Muscle of leg (tissue), 11 donors: Measurements from ENCODE around the gene CCDC74A. TPM values are rescaled to one million over a fixed set of nuclear protein-coding genes. Genes with fewer than 3 reads are reported as not detected.
"Not testable (repeated sequence)": the region's sequence is repeated elsewhere in the genome, so short reads cannot be mapped to it uniquely, and the experiment has no call there.

Experiments used
- DNase-seq: peaks from one replicate; pipeline ENCODE4 v3.0.0; 2013
- H3K27ac ChIP-seq: one replicate; pipeline ENCODE4 v1.5.1; 2013; ENCODE audit warnings: mild to moderate bottlenecking, low read length, control low read depth
- H3K27me3 ChIP-seq: one replicate; pipeline ENCODE4 v1.6.1; 2013; ENCODE audit warnings: low read length; ENCODE audit not compliant: control insufficient read depth, insufficient read depth
- H3K36me3 ChIP-seq: one replicate; pipeline ENCODE4 v1.6.1; 2013; ENCODE audit warnings: low read length; ENCODE audit not compliant: control insufficient read depth, insufficient read depth
- H3K4me1 ChIP-seq: one replicate; pipeline ENCODE4 v1.6.1; 2013; ENCODE audit warnings: low read length; ENCODE audit not compliant: control insufficient read depth, insufficient read depth
- H3K4me3 ChIP-seq: one replicate; pipeline ENCODE4 v1.5.1; 2013; ENCODE audit warnings: low read length, control low read depth
- H3K9me3 ChIP-seq: replicated peaks from 2 replicates; pipeline ENCODE4 v1.6.1; 2013; ENCODE audit warnings: low read depth, low read length; ENCODE audit not compliant: control insufficient read depth
- WGBS: methylation state at CpG from one replicate; pipeline ENCODE4 v1.1.5; 2013; ENCODE audit warnings: missing lambda C conversion rate; ENCODE audit not compliant: insufficient coverage; 5-methylcytosine and 5-hydroxymethylcytosine counted together
- polyA plus RNA-seq, 8 donors: library from polyadenylated mRNA; unstranded; fragments of 120-200 nt; gene quantifications; one replicate each; pipeline versions ENCODE4 v1.2.1 to v1.2.3, GENCODE V29; 2013; ENCODE audit warnings: inconsistent platforms in 1 of 8, low replicate concordance in 1 of 8; ENCODE audit not compliant: insufficient read length in 8 of 8, insufficient read depth in 1 of 8
- total RNA-seq: library from RNA; stranded (reverse); fragments of 120-200 nt; gene quantifications from one replicate; pipeline ENCODE4 v1.2.4, GENCODE V29; 2013

Gene CCDC74A
- total and polyA plus RNA-seq, 9 donors, result 1.0 to 4.0 (median 2.5) TPM

DNA sequence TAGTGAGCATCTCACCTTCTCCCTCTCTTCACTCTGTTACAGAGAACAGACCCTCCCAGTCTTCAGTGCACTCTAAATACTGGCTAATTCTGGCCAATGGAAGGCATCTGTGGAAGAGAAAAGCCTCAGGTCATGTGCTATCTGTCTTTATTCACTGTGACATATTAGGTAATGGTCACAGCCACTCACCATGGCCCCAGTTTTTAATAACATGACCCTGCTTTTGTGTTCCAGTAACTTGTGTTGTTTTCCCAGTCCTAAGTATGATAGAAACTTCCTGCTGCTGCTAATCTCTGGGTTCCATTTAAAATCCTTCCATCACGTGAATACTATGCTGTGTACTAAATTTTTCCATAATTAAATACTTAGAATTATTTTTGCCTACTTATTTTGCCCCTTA, 40.7 kb downstream of the CCDC74A start:
- not testable (repeated sequence) for H3K9me3 ChIP-seq, H3K4me3 ChIP-seq, DNase-seq, H3K27me3 ChIP-seq, H3K27ac ChIP-seq, H3K4me1 ChIP-seq, H3K36me3 ChIP-seq
- WGBS, result no CpG with 5 or more reads among the region's 1 CpG

DNA sequence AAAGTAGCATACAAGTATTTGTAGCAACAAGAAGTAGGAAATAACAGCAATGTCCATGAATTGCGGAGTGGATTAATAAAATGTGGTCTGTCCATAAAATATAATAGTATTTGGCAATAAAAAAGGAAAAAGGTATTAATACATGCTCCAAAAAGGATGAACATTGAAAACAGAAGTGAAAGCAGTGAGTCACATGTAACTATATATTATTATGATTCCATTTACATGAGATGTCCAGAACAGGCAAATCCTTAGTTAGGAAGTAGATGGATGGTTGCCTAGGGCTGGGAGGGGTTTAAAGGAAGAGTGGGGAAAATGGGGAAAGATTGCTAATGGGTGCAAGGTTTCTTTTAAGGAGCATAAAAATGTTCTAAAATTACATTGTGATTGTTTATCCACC, 44.5 kb downstream of the CCDC74A start:
- Histone ChIP-seq H3K9me3 (no peaks in the 10 kb centered on the region), H3K27me3 (no peaks in the 10 kb centered on the region), H3K36me3 (no peaks in the 10 kb centered on the region), H3K27ac (no peak overlapping the region), H3K4me3 (no peak overlapping the region), H3K4me1 (no peaks in the 10 kb centered on the region)
- DNase-seq, result no peak
- WGBS, result no CpG with 5 or more reads among the region's 1 CpG

DNA sequence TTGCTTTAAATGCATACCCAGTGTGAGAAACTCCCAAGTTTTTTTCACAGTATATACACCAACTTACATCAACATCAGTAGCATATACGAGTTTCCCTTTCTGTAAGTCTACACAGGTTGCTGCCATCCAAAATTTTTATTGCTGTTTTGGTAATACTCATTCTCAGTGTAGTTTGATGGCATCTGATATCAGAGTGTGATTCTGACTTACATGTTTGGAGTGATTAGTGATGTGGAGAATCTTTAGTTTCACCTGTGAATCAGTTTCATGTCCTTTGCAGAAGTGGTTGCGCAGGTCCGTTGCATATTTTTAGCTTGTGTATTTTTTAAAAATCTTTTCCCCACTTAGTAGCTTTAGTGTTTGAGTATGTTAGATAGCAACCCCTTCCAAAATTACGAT, 50.1 kb downstream of the CCDC74A start:
- no CpG with 5 or more reads among the region's 4 CpGs for WGBS
- Histone ChIP-seq H3K9me3 (no peaks in the 10 kb centered on the region), H3K4me3 (no peak overlapping the region), H3K36me3 (no peaks in the 10 kb centered on the region), H3K27me3 (no peaks in the 10 kb centered on the region), H3K4me1 (no peaks in the 10 kb centered on the region), H3K27ac (no peak overlapping the region)
- no peak for DNase-seq

DNA sequence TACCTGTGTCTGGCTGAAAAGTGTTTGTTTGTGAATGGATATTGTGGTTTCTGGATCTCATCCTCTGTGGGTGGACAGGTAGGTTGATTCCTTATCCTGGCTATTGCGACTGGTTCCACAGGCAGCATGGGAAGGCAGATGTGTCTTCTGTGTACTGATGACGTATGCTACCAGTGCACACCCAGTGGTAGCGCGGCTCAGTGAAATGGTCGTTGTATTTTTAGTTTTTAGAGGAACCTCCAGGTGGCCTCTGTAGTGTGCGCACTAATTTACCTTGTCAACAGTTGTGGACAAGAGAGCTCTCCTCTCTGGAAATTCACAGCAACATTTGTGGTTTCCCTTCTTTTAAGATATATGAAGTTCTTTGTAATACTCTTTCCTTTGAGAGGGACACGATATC, 52.5 kb downstream of the CCDC74A start:
- H3K4me3 ChIP-seq, result no peak overlapping the region
- H3K36me3 ChIP-seq, result no peaks in the 10 kb centered on the region
- no peaks in the 10 kb centered on the region for H3K4me1 ChIP-seq
- H3K9me3 ChIP-seq, result no peaks in the 10 kb centered on the region
- H3K27ac ChIP-seq, result no peak overlapping the region
- no peak for DNase-seq
- WGBS, result 88% methylated on average over 5 of the region's 7 CpGs
- H3K27me3 ChIP-seq, result no peaks in the 10 kb centered on the region

Other genes with a start within 250 kb of the CCDC74A start
- gene RAB6D, start 163.7 kb upstream of the CCDC74A start, total RNA-seq, result 0.09 TPM
- gene RAB6D, start 163.7 kb upstream of the CCDC74A start, polyA plus RNA-seq, result 1 to 10 TPM; 1.2 to 1.8 (median 1.4) TPM
- not detected for gene TUBA3D, start 51.8 kb upstream of the CCDC74A start, total RNA-seq
- gene TUBA3D, start 51.8 kb upstream of the CCDC74A start, polyA plus RNA-seq, result under 1 TPM; 0.11 to 0.63 (median 0.45) TPM
- gene MZT2A, start 35.5 kb upstream of the CCDC74A start, total RNA-seq, result 56.2 TPM
- 10 to 100 TPM; 39.1 to 67.6 (median 57.4) TPM for gene MZT2A, start 35.5 kb upstream of the CCDC74A start, polyA plus RNA-seq